Fibroblast of lung (primary cell): ENCODE measurements around the gene L3MBTL4.

ENCODE experiments used
- EZH2 ChIP-seq: IDR thresholded peaks from 2 replicates; pipeline ENCODE4 v1.5.1; 2012; ENCODE audit warnings: low read length, control low read depth, mild to moderate bottlenecking; ENCODE audit errors: missing control alignments
- TF ChIP-seq, protein P1 (sequence below), 2 donors: IDR thresholded peaks in 1 of 2; conservative IDR thresholded peaks in 1 of 2; 1 replicate in 1 of 2; 2 replicates in 1 of 2; pipeline ENCODE4 v1.5.1; 2011 to 2012; ENCODE audit warnings: low read length in 2 of 2, control low read depth in 1 of 2, inconsistent platforms in 1 of 2, low read depth in 1 of 2, mild to moderate bottlenecking in 1 of 2

DNA sequence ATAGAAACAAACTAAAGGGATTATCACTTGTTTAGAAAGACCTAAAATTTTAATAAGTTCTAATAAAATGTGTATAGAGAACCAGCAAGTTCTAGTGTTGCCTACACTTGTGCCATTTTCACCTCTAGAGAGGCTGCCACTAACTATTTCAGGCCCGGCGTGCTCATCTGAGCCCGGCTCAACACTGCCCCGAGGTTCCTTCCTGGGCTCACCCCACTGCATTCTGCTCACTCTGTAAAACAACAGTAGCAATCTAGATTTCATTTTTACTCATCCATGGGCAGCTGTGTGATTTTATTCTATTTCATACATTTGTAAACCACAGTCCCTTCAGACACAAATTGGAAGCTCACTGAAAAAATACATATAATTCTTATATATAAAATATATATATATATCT, 253.2 kb downstream of the L3MBTL4 start:
- TF ChIP-seq, protein P1, sequence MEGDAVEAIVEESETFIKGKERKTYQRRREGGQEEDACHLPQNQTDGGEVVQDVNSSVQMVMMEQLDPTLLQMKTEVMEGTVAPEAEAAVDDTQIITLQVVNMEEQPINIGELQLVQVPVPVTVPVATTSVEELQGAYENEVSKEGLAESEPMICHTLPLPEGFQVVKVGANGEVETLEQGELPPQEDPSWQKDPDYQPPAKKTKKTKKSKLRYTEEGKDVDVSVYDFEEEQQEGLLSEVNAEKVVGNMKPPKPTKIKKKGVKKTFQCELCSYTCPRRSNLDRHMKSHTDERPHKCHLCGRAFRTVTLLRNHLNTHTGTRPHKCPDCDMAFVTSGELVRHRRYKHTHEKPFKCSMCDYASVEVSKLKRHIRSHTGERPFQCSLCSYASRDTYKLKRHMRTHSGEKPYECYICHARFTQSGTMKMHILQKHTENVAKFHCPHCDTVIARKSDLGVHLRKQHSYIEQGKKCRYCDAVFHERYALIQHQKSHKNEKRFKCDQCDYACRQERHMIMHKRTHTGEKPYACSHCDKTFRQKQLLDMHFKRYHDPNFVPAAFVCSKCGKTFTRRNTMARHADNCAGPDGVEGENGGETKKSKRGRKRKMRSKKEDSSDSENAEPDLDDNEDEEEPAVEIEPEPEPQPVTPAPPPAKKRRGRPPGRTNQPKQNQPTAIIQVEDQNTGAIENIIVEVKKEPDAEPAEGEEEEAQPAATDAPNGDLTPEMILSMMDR (conservative IDR thresholded peaks at IDR 0.05 in 1 of 2, IDR thresholded peaks at IDR 0.05 in 1 of 2; ENCODE audit: low read depth in 1 of 2, low read length in 2 of 2), result no peak
- no peak for TF ChIP-seq EZH2
